ENCODE results near the gene MKRN1. TPM values are rescaled to one million over a fixed set of nuclear protein-coding genes. Genes with fewer than 3 reads are reported as not detected.

The MKRN1 gene
- total RNA-seq, 1 experiment from 2014 or later, result 121 TPM

GRCh38 chr7:140484479-140484878 is 5.2 kb upstream of the MKRN1 start:
- ChIA-PET POLR2A (no interaction called here), CTCF (no interaction called here)
- ATAC-seq (peak; percentile 47), DNase-seq (ENCODE audit: low spot score) (no peak)
- Mint-ChIP-seq H3K9me3 (no peaks in the 10 kb centered on the region), H3K4me1 (peaks cover 49% of the 10 kb centered on the region), H3K27me3 (ENCODE audit: low read depth) (no peaks in the 10 kb centered on the region), H3K36me3 (no peaks in the 10 kb centered on the region), H3K4me3 (peak overlapping the region; percentile 20), H3K27ac (peak overlapping the region; percentile 91)
- TF ChIP-seq PRDM15 (CRISPR knock-in tag; IDR thresholded peaks at IDR 0.05) (no peak), ZNF219 (CRISPR knock-in tag; IDR thresholded peaks at IDR 0.05; ENCODE audit: borderline replicate concordance) (no peak), SP1 (CRISPR knock-in tag; conservative IDR thresholded peaks at IDR 0.05) (no peak), IRF2 (CRISPR knock-in tag; IDR thresholded peaks at IDR 0.05; ENCODE audit: borderline replicate concordance, low read depth) (no peak)

GRCh38 chr7:140479739-140480084 is 407 bp upstream of the MKRN1 start:
- no peak for ATAC-seq
- POLR2A ChIA-PET, result interaction anchor here (0.6 kb wide), 1 partner anchor 252 kb away, joined by 3 read pairs; no protein-coding TSS in a partner anchor
- H3K36me3 Mint-ChIP-seq, result no peaks in the 10 kb centered on the region
- peak overlapping the region; percentile 97 for H3K4me3 Mint-ChIP-seq
- TF ChIP-seq ZNF317 (CRISPR knock-in tag; IDR thresholded peaks at IDR 0.05; ENCODE audit: borderline replicate concordance, low read depth) (0 out of 2 replicates have a peak, but pooled peaks have one; percentile 53), SMAD4 (CRISPR knock-in tag; IDR thresholded peaks at IDR 0.05) (no peak), EMX1 (CRISPR knock-in tag; IDR thresholded peaks at IDR 0.05) (no peak)
- DNase-seq (ENCODE audit: low spot score), result no peak
- peak overlapping the region; percentile 87 for H3K27ac Mint-ChIP-seq
- no peaks in the 10 kb centered on the region for H3K9me3 Mint-ChIP-seq
- no peaks in the 10 kb centered on the region for H3K27me3 Mint-ChIP-seq (ENCODE audit: low read depth)
- peaks cover 55% of the 10 kb centered on the region for H3K4me1 Mint-ChIP-seq
- CTCF ChIA-PET, result no interaction called here

GRCh38 chr7:140478246-140479061 is 851 bp downstream of the MKRN1 start:
- DNase-seq (ENCODE audit: low spot score) (no peak), ATAC-seq (peak; percentile 19)
- Mint-ChIP-seq H3K9me3 (no peaks in the 10 kb centered on the region), H3K36me3 (no peaks in the 10 kb centered on the region), H3K4me3 (peak overlapping the region; percentile 97), H3K27me3 (ENCODE audit: low read depth) (no peaks in the 10 kb centered on the region), H3K27ac (peak overlapping the region; percentile 86), H3K4me1 (peaks cover 43% of the 10 kb centered on the region)
- CTCF ChIA-PET, result interaction anchor here (0.9 to 1.7 kb wide), 2 partner anchors 163 to 167 kb away, joined by 4 to 5 read pairs; partner anchors contain the start of gene DENND2A
- TF ChIP-seq FOXP4 (CRISPR knock-in tag; IDR thresholded peaks at IDR 0.05) (0 out of 2 replicates have a peak, but pooled peaks have one; percentile 10), STAT6 (CRISPR knock-in tag; conservative IDR thresholded peaks at IDR 0.05; ENCODE audit: low read depth) (no peak), ZNF232 (CRISPR knock-in tag; IDR thresholded peaks at IDR 0.05) (0 out of 2 replicates have a peak, but pooled peaks have one; percentile 12), HMGXB4 (CRISPR knock-in tag; IDR thresholded peaks at IDR 0.05) (peak; percentile 49), USF1 (CRISPR knock-in tag; IDR thresholded peaks at IDR 0.05) (0 out of 2 replicates have a peak, but pooled peaks have one; percentile 17), ZNF219 (CRISPR knock-in tag; IDR thresholded peaks at IDR 0.05; ENCODE audit: borderline replicate concordance) (0 out of 2 replicates have a peak, but pooled peaks have one; percentile 52), FOXP1 (CRISPR knock-in tag; IDR thresholded peaks at IDR 0.05; ENCODE audit: borderline replicate concordance) (no peak), ZNF263 (CRISPR knock-in tag; IDR thresholded peaks at IDR 0.05; ENCODE audit: low read depth) (0 out of 2 replicates have a peak, but pooled peaks have one; percentile 42), ATF1 (CRISPR knock-in tag; IDR thresholded peaks at IDR 0.05) (no peak)
- POLR2A ChIA-PET, result interaction anchor here (0.7 to 1.0 kb wide), 4 partner anchors 29 to 175 kb away, joined by 3 to 4 read pairs (median 3); partner anchors contain the start of gene RAB19
